Retina (tissue), 1 donor: ENCODE results near the gene FGD2.
"Not testable (repeated sequence)": the region's sequence is repeated elsewhere in the genome, so short reads cannot be mapped to it uniquely, and the experiment has no call there.

Source experiments
- DNase-seq: peaks from one replicate; pipeline ENCODE4 v3.0.0-alpha.2; 2016

Gene FGD2

GRCh38 chr6:37020812-37021211 is 15.4 kb downstream of the FGD2 start:
- no peak for DNase-seq

GRCh38 chr6:37021356-37022129 is 16.1 kb downstream of the FGD2 start:
- no peak for DNase-seq

GRCh38 chr6:37022135-37022863 is 16.8 kb downstream of the FGD2 start:
- no peak for DNase-seq

GRCh38 chr6:37024656-37025337 is 19.3 kb downstream of the FGD2 start:
- no peak for DNase-seq

GRCh38 chr6:37025621-37026466 is 20.4 kb downstream of the FGD2 start:
- DNase-seq = no peak

- DNase-seq = no peak
Observed at GRCh38 chr6:37027036-37027720, 21.7 kb downstream of the FGD2 start.

- no peak for DNase-seq
Observed at GRCh38 chr6:37027811-37028469, 22.5 kb downstream of the FGD2 start.

GRCh38 chr6:37029249-37029971 is 24.0 kb downstream of the FGD2 start:
- DNase-seq = peak; percentile 72

GRCh38 chr6:37030599-37030998 is 25.1 kb downstream of the FGD2 start:
- no peak for DNase-seq

GRCh38 chr6:37032239-37032638 is 26.8 kb downstream of the FGD2 start:
- no peak for DNase-seq

GRCh38 chr6:37033255-37033654 is 27.8 kb downstream of the FGD2 start:
- no peak for DNase-seq

- no peak for DNase-seq
Observed at GRCh38 chr6:37033819-37034795, 28.7 kb downstream of the FGD2 start.

GRCh38 chr6:37036146-37036545 is 30.7 kb downstream of the FGD2 start:
- DNase-seq = no peak

- DNase-seq = no peak
Observed at GRCh38 chr6:37038292-37039198, 33.1 kb downstream of the FGD2 start.

- no peak for DNase-seq
Observed at GRCh38 chr6:37039958-37040357, 34.5 kb downstream of the FGD2 start.

- DNase-seq = no peak
Observed at GRCh38 chr6:37041521-37041920, 36.1 kb downstream of the FGD2 start.

GRCh38 chr6:37042150-37042549 is 36.7 kb downstream of the FGD2 start:
- no peak for DNase-seq

GRCh38 chr6:37043091-37043490 is 37.6 kb downstream of the FGD2 start:
- DNase-seq = not testable (repeated sequence)

- DNase-seq = no peak
Observed at GRCh38 chr6:37047346-37047688, 41.9 kb downstream of the FGD2 start.
